Stimulated activated naive B cell treated with anti-CD40 and anti-IgM and Interleukin-4, amounts not matched to agents 10 μg/mL and 1 μg/mL and 100 μg/mL, for 72 hours (primary cell): ENCODE data around the gene MPP2.

ENCODE experiments used
- ATAC-seq, 2 donors: fragments of 150-1000 bp; cut with Tn5 transposase; replicated peaks; 2 replicates each; pipeline ENCODE4 v1.10.0; 2021; ENCODE audit warnings: moderate library complexity in 1 of 2
- DNase-seq: peaks from one replicate; pipeline ENCODE4 v3.0.0; 2021
- H3K27ac Mint-ChIP-seq: one replicate; pipeline ENCODE4 v1.8.0; 2022; ENCODE audit warnings: mild to moderate bottlenecking, mixed read lengths
- H3K27me3 Mint-ChIP-seq, 2 donors: one replicate each; pipeline ENCODE4 v1.8.0; 2022; ENCODE audit warnings: mixed read lengths in 2 of 2
- H3K36me3 Mint-ChIP-seq, 2 donors: one replicate each; pipeline ENCODE4 v1.8.0; 2022; ENCODE audit warnings: mixed read lengths in 2 of 2, mild to moderate bottlenecking in 1 of 2
- H3K4me1 Mint-ChIP-seq, 2 donors: one replicate each; pipeline ENCODE4 v1.8.0; 2022; ENCODE audit warnings: mixed read lengths in 2 of 2, mild to moderate bottlenecking in 1 of 2
- H3K4me3 Mint-ChIP-seq, 2 donors: one replicate each; pipeline ENCODE4 v1.8.0; 2022; ENCODE audit warnings: mild to moderate bottlenecking in 2 of 2, mixed read lengths in 2 of 2, moderate library complexity in 1 of 2
- H3K9me3 Mint-ChIP-seq, 2 donors: one replicate each; pipeline ENCODE4 v1.8.0; 2022; ENCODE audit warnings: mixed read lengths in 2 of 2, mild to moderate bottlenecking in 1 of 2

Gene MPP2

GRCh38 chr17:43917348-43918025 lies 10.2 kb upstream of the MPP2 start:
- peaks cover 2 to 4% of the 10 kb centered on the region in 2 donors for H3K9me3 Mint-ChIP-seq
- H3K4me3 Mint-ChIP-seq = peak overlapping the region; percentile 77 to 79
- peaks cover 15 to 16% of the 10 kb centered on the region in 2 donors for H3K27me3 Mint-ChIP-seq
- ATAC-seq (peak; percentile 76 to 88), DNase-seq (peak; percentile 42)
- no peak overlapping the region for H3K27ac Mint-ChIP-seq
- H3K36me3 Mint-ChIP-seq = peaks cover 2 to 3% of the 10 kb centered on the region in 2 donors
- peaks cover 9 to 15% of the 10 kb centered on the region in 2 donors for H3K4me1 Mint-ChIP-seq

GRCh38 chr17:43917016-43917347 lies 9.6 kb upstream of the MPP2 start:
- Mint-ChIP-seq H3K27ac (no peak overlapping the region), H3K36me3 (peaks cover 2 to 3% of the 10 kb centered on the region in 2 donors), H3K4me3 (peak overlapping the region; percentile 77 to 79), H3K27me3 (peaks cover 12 to 16% of the 10 kb centered on the region in 2 donors), H3K4me1 (peaks cover 9 to 15% of the 10 kb centered on the region in 2 donors), H3K9me3 (peaks cover 2 to 4% of the 10 kb centered on the region in 2 donors)
- ATAC-seq = peak in 1 of 2 donors; percentile 56
- DNase-seq = no peak

- ATAC-seq = no peak
- DNase-seq = no peak
- Mint-ChIP-seq H3K4me1 (peaks cover 9 to 15% of the 10 kb centered on the region in 2 donors), H3K9me3 (peaks cover 2 to 4% of the 10 kb centered on the region in 2 donors), H3K27ac (no peak overlapping the region), H3K27me3 (peaks cover 12 to 13% of the 10 kb centered on the region in 2 donors), H3K4me3 (no peak overlapping the region), H3K36me3 (peaks cover 2 to 3% of the 10 kb centered on the region in 2 donors)
Measured at GRCh38 chr17:43916385-43916784, 9.0 kb upstream of the MPP2 start.

- H3K27ac Mint-ChIP-seq = no peak overlapping the region
- peaks cover 9 to 15% of the 10 kb centered on the region in 2 donors for H3K4me1 Mint-ChIP-seq
- H3K27me3 Mint-ChIP-seq = peaks cover 8 to 9% of the 10 kb centered on the region in 2 donors
- no peak overlapping the region for H3K4me3 Mint-ChIP-seq
- H3K36me3 Mint-ChIP-seq = peaks cover 2 to 3% of the 10 kb centered on the region in 2 donors
- peaks cover 2 to 4% of the 10 kb centered on the region in 2 donors for H3K9me3 Mint-ChIP-seq
- ATAC-seq (no peak), DNase-seq (no peak)
Measured at GRCh38 chr17:43915559-43915958, 8.2 kb upstream of the MPP2 start.

- H3K4me1 Mint-ChIP-seq = peaks cover 9 to 15% of the 10 kb centered on the region in 2 donors
- H3K4me3 Mint-ChIP-seq = no peak overlapping the region
- no peak overlapping the region for H3K27ac Mint-ChIP-seq
- DNase-seq (no peak), ATAC-seq (no peak)
- H3K9me3 Mint-ChIP-seq = peaks cover 2 to 4% of the 10 kb centered on the region in 2 donors
- H3K36me3 Mint-ChIP-seq = peaks cover 2 to 3% of the 10 kb centered on the region in 2 donors
- peaks cover 4 to 6% of the 10 kb centered on the region in 2 donors for H3K27me3 Mint-ChIP-seq
Measured at GRCh38 chr17:43914451-43914850, 7.1 kb upstream of the MPP2 start.

GRCh38 chr17:43913584-43913983 lies 6.2 kb upstream of the MPP2 start:
- no peaks in the 10 kb centered on the region for H3K27me3 Mint-ChIP-seq
- no peak for ATAC-seq
- H3K4me3 Mint-ChIP-seq = no peak overlapping the region
- H3K27ac Mint-ChIP-seq = no peak overlapping the region
- peaks cover 0 to 2% of the 10 kb centered on the region in 2 donors for H3K36me3 Mint-ChIP-seq
- H3K4me1 Mint-ChIP-seq = peaks cover 9 to 15% of the 10 kb centered on the region in 2 donors
- peaks cover 2 to 4% of the 10 kb centered on the region in 2 donors for H3K9me3 Mint-ChIP-seq
- DNase-seq = no peak

GRCh38 chr17:43912635-43913304 lies 5.4 kb upstream of the MPP2 start:
- no peak overlapping the region for H3K27ac Mint-ChIP-seq
- no peak for DNase-seq
- peaks cover 0 to 6% of the 10 kb centered on the region in 2 donors for H3K27me3 Mint-ChIP-seq
- peaks cover 0 to 2% of the 10 kb centered on the region in 2 donors for H3K36me3 Mint-ChIP-seq
- ATAC-seq = no peak
- peaks cover 7 to 12% of the 10 kb centered on the region in 2 donors for H3K4me1 Mint-ChIP-seq
- H3K4me3 Mint-ChIP-seq = no peak overlapping the region
- peaks cover 2 to 4% of the 10 kb centered on the region in 2 donors for H3K9me3 Mint-ChIP-seq

GRCh38 chr17:43911904-43912303 lies 4.6 kb upstream of the MPP2 start:
- peaks cover 0 to 2% of the 10 kb centered on the region in 2 donors for H3K36me3 Mint-ChIP-seq
- H3K27ac Mint-ChIP-seq = no peak overlapping the region
- H3K27me3 Mint-ChIP-seq = peaks cover under 1 to 15% of the 10 kb centered on the region in 2 donors
- H3K4me3 Mint-ChIP-seq = no peak overlapping the region
- peaks cover 6 to 12% of the 10 kb centered on the region in 2 donors for H3K4me1 Mint-ChIP-seq
- H3K9me3 Mint-ChIP-seq = peaks cover 2 to 4% of the 10 kb centered on the region in 2 donors
- ATAC-seq = no peak
- DNase-seq = no peak

- no peak for ATAC-seq
- H3K4me1 Mint-ChIP-seq = peaks cover 7 to 22% of the 10 kb centered on the region in 2 donors
- H3K27ac Mint-ChIP-seq = no peak overlapping the region
- H3K27me3 Mint-ChIP-seq = peaks cover 15 to 36% of the 10 kb centered on the region in 2 donors
- no peaks in the 10 kb centered on the region for H3K36me3 Mint-ChIP-seq
- no peak for DNase-seq
- H3K9me3 Mint-ChIP-seq = no peaks in the 10 kb centered on the region
- H3K4me3 Mint-ChIP-seq = no peak overlapping the region
Measured at GRCh38 chr17:43909537-43910231, 2.3 kb upstream of the MPP2 start.

GRCh38 chr17:43907998-43908721 lies 824 bp upstream of the MPP2 start:
- Mint-ChIP-seq H3K4me3 (peak overlapping the region in 1 of 2 donors; percentile 80), H3K4me1 (peaks cover 7 to 22% of the 10 kb centered on the region in 2 donors), H3K27me3 (peaks cover 29 to 51% of the 10 kb centered on the region in 2 donors), H3K9me3 (no peaks in the 10 kb centered on the region), H3K27ac (no peak overlapping the region), H3K36me3 (no peaks in the 10 kb centered on the region)
- DNase-seq = no peak
- peak; percentile 70 to 74 for ATAC-seq

GRCh38 chr17:43906951-43907424 lies 348 bp downstream of the MPP2 start:
- Mint-ChIP-seq H3K27ac (no peak overlapping the region), H3K4me1 (peaks cover 7 to 22% of the 10 kb centered on the region in 2 donors)

GRCh38 chr17:43905985-43906852 lies 1.1 kb downstream of the MPP2 start:
- Mint-ChIP-seq H3K27me3 (peaks cover 41 to 69% of the 10 kb centered on the region in 2 donors), H3K36me3 (no peaks in the 10 kb centered on the region), H3K27ac (peak overlapping the region; percentile 65), H3K4me1 (peaks cover 9 to 24% of the 10 kb centered on the region in 2 donors), H3K4me3 (peak overlapping the region; percentile 76 to 80), H3K9me3 (no peaks in the 10 kb centered on the region)
- ATAC-seq = no peak
- DNase-seq = no peak

More at GRCh38 chr17:43906951-43907424, 348 bp downstream of the MPP2 start:
- Mint-ChIP-seq H3K9me3 (no peaks in the 10 kb centered on the region), H3K27me3 (peaks cover 34 to 61% of the 10 kb centered on the region in 2 donors), H3K36me3 (no peaks in the 10 kb centered on the region), H3K4me3 (peak overlapping the region; percentile 76 to 80)
- ATAC-seq (no peak), DNase-seq (no peak)

GRCh38 chr17:43905400-43905984 lies 1.8 kb downstream of the MPP2 start:
- H3K9me3 Mint-ChIP-seq = no peaks in the 10 kb centered on the region
- DNase-seq (no peak), ATAC-seq (no peak)
- H3K27ac Mint-ChIP-seq = no peak overlapping the region
- H3K27me3 Mint-ChIP-seq = peaks cover 48 to 76% of the 10 kb centered on the region in 2 donors
- H3K36me3 Mint-ChIP-seq = no peaks in the 10 kb centered on the region
- no peak overlapping the region for H3K4me3 Mint-ChIP-seq
- peaks cover 14 to 31% of the 10 kb centered on the region in 2 donors for H3K4me1 Mint-ChIP-seq
